ENCODE data around the gene PHF20.

PHF20 gene

DNA sequence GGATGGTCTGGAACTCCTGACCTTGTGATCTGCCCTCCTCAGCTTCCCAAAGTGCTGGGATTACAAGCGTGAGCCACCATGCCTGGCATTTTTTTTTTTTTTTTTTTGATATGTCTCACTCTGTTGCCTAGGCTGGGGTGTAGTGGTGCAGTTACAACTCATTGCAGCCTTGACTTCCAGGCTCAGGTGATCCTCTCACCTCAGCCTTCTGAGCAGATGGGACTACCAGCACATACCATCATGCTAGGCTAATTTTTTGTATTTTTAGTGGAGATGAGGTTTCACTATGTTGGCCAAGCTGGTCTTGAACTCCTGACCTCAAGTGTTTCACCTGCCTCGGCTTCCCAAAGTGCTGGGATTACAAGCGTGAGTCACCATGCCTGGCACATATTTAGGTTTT lies 34.3 kb downstream of the PHF20 start:
- TF ChIP-seq, protein P1, sequence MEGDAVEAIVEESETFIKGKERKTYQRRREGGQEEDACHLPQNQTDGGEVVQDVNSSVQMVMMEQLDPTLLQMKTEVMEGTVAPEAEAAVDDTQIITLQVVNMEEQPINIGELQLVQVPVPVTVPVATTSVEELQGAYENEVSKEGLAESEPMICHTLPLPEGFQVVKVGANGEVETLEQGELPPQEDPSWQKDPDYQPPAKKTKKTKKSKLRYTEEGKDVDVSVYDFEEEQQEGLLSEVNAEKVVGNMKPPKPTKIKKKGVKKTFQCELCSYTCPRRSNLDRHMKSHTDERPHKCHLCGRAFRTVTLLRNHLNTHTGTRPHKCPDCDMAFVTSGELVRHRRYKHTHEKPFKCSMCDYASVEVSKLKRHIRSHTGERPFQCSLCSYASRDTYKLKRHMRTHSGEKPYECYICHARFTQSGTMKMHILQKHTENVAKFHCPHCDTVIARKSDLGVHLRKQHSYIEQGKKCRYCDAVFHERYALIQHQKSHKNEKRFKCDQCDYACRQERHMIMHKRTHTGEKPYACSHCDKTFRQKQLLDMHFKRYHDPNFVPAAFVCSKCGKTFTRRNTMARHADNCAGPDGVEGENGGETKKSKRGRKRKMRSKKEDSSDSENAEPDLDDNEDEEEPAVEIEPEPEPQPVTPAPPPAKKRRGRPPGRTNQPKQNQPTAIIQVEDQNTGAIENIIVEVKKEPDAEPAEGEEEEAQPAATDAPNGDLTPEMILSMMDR (conservative IDR thresholded peaks at IDR 0.05) = no peak
- no peak overlapping the region for H3K27ac ChIP-seq

DNA sequence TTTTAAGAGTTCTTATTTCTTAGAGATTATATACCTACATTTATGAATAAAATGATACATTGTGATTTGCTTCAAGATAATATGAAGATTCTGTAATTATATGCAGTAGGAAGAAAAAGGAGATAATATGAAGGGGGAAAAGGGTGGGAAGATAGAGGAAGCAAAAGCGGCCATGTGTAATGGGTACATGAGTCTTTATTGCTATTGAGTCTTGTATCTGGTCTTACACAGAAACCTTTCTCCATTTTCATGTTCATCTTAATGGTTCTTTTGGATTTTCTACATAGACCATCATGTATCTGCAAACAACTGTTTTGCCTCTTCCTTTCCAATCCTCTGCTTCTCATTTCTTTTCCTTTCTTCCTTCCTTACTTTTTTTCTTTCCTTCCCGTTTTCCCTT lies 36.1 kb downstream of the PHF20 start:
- H3K27ac ChIP-seq = no peak overlapping the region
- TF ChIP-seq, protein P1 (conservative IDR thresholded peaks at IDR 0.05) = no peak

DNA sequence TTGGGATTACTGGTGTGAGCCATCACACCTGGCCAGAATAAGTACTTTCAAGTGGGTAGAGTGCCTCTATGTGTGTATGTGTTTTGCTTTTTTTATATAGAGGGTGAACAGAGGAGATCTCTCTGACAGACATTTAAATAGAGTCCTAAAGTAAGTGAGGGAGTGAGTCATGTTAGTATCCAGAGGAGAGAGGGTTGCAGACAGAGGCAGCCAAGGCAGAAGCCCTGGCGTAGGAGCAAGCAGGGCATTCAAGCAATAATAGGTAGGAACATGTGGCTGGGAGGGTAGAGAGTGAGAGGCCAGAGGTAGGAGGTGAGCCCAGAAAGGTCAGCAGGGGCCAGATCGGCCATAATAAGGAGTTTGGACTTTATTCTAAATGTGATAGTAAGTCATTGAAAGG lies 48.9 kb downstream of the PHF20 start:
- TF ChIP-seq, protein P1 (conservative IDR thresholded peaks at IDR 0.05) = no peak
- no peak overlapping the region for H3K27ac ChIP-seq

DNA sequence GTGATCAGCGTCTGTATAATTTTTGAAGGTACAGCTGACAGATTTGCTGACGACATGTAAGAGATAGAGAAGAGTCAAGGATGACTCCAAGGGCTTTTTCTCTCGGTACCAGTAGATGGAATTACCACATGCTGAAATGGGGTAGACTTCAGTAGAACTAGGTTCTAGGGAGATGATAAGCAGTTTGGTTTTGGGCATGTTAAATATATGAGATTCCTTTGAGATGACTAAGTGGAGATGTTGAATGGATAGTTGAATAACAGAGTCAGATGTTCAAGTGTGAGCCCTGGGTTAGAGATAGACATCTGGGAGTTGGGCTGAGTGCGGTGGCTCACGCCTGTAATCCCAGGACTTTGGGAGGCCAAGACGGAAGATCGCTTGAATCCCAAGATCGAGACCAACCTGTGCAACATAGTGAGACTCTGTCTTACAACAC lies 50.0 kb downstream of the PHF20 start:
- no peak overlapping the region for H3K27ac ChIP-seq

DNA sequence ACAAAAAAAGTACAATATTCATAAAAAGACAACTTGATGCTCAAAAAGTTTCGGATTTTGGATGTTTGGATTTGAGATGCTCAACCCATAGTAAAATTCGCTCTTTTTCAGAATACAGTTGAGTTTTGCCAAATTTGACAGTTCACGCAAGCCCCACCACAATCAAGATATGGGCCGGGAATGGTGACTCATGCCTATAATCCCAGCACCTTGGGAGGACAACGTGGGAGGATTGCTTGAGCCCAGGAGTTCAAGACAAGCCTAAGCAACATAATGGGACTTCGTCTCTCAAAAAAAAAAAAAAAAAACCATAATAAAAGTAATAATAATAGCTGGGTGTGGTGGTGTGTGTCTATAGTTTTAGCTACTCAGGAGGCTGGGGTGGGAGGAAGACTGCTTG lies 51.3 kb downstream of the PHF20 start:
- no peak overlapping the region for H3K27ac ChIP-seq
- TF ChIP-seq, protein P1 (conservative IDR thresholded peaks at IDR 0.05) = no peak

More for the DNA sequence above, 50.0 kb downstream of the PHF20 start:
- TF ChIP-seq, protein P1 (conservative IDR thresholded peaks at IDR 0.05) = no peak

DNA sequence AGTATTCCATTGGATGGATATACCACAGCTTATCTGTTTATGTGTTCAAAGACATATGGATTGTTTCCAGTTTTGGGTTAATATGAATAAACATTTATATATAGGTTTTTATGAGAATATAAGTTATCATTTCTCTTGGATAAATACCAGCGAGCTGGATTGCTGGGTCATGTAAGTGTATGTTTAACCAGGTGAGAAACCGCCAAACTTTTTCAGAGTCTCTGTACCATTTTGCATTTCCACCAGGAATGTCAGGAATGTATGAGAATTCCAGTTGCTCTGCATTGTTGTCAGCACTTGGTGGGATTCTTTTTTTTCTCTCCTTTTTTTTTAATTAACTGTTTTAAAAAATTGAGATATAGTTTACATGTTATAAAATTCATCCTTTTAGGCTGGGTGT lies 52.1 kb downstream of the PHF20 start:
- no peak overlapping the region for H3K27ac ChIP-seq
- TF ChIP-seq, protein P1 (conservative IDR thresholded peaks at IDR 0.05) = no peak

DNA sequence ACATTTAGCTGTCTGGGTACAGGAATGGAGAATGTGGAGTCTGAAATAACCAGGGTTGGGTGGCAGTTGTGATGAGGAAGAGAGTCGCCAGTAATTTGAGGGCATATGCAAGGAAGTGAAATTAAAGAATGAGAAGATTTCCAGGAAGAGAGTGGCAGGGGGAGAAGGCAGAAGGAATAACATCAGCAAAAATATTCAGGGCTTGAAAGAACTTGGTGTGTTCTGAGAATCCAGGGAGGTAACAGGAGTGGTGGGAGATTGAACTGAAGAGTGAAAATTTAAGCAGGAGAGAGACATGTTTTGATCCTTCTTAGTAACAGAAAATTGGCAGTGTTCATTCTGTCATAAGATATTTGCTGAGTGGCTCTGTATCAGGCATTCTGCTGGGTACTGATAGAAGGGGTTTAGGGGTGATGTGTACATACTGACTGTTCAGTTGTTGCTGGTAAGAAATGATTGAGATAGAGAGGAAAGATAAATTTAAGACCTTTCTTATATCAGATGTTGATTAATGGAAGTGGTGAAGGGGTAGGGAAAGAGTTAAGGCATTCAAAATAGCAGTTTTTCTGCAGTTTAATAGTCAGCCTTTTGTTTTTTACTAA lies 54.7 kb downstream of the PHF20 start:
- TF ChIP-seq, protein P1 (conservative IDR thresholded peaks at IDR 0.05) = no peak
- H3K27ac ChIP-seq = no peak overlapping the region
